Measurements from ENCODE around the gene FYN. TPM values are rescaled to one million over a fixed set of nuclear protein-coding genes. Genes with fewer than 3 reads are reported as not detected.

Gene FYN
- total and polyA plus RNA-seq, 10 of the 15 experiments (the other 5 are each of a cell fraction or from before 2014, with no cell fraction given), result 51.4 to 247 (median 138) TPM

DNA sequence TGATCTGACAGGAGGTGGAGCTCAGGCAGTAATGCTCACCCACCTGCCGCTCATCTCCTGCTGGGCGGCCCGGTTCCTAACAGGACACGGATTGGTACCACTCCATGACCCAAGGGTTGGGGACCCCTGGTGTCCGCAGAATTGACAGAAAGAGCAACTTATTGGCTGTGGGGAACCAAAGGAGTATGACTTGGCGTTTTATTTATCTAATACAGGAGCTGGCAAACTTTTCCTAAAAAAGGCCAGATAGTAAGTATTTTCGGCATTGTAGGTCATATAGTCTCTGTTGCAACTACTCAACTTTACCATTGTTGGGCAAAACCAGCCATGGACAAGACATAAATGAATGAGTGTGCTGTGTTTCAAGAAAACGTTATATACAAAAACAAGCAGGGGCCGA lies 223.2 kb downstream of the FYN start:
- Histone ChIP-seq H3K4me2 (ENCODE audit: control insufficient read depth, insufficient read depth) (no peak overlapping the region), H3K4me3 (no peak overlapping the region), H3K36me3 (ENCODE audit: control insufficient read depth in 2 of 2, insufficient read depth in 2 of 2, low read length in 1 of 2) (no peaks in the 10 kb centered on the region), H3K27me3 (replicated peaks in 1 of 2; ENCODE audit: control insufficient read depth in 2 of 2, insufficient read depth in 2 of 2, low read length in 1 of 2) (no peaks in the 10 kb centered on the region), H2AFZ (ENCODE audit: control insufficient read depth, low read depth, low read length) (no peak overlapping the region), H4K20me1 (ENCODE audit: control insufficient read depth, insufficient read depth) (no peaks in the 10 kb centered on the region), H3K9me3 (replicated peaks; ENCODE audit: control insufficient read depth, insufficient read depth, low read length) (no peaks in the 10 kb centered on the region), H3K9ac (ENCODE audit: control insufficient read depth, insufficient read depth, low read length) (no peak overlapping the region), H3K79me2 (ENCODE audit: control insufficient read depth, insufficient read depth, low read length) (no peaks in the 10 kb centered on the region), H3K4me1 (ENCODE audit: control insufficient read depth, insufficient read depth, low read length) (no peaks in the 10 kb centered on the region), H3K27ac (ENCODE audit: control insufficient read depth, insufficient read depth) (no peak overlapping the region)
- DNase-seq (ENCODE audit: low read depth, low spot score) (no peak), FAIRE-seq (no peak), ATAC-seq (no peak)
- ChIA-PET CTCF (interaction anchor here (0.7 kb wide), 1 partner anchor 343 kb away, joined by 3 read pairs; no protein-coding TSS in a partner anchor), RAD21 (ENCODE audit: unreplicated experiment) (no interaction called here), SMC1A (ENCODE audit: uncharacterized antibody, unreplicated experiment) (no interaction called here), POLR2A (no interaction called here)
- WGBS (ENCODE audit: insufficient coverage, insufficient replicate concordance, low lambda C conversion rate, missing lambda C conversion rate), result 65% methylated on average over 9 of the region's 9 CpGs
- no TSS peak for BruUV-seq (replicated peaks)
- in situ Hi-C loops (cut with MboI), result no loop called here
- intact Hi-C loops (cut with micrococcal nuclease; ENCODE audit: unreplicated experiment), result no loop called here
- TF ChIP-seq IKZF2 (IDR thresholded peaks at IDR 0.05) (no peak), GATAD2B (conservative IDR thresholded peaks at IDR 0.05; ENCODE audit: low read depth) (no peak), JUND (IDR thresholded peaks at IDR 0.05; ENCODE audit: low read depth, low read length) (no peak), MTA3 (IDR thresholded peaks at IDR 0.05; ENCODE audit: borderline replicate concordance, low read length) (no peak), ESRRA (IDR thresholded peaks at IDR 0.05; ENCODE audit: low read length) (no peak), PML (IDR thresholded peaks at IDR 0.05; ENCODE audit: low read length) (no peak)
- TF ChIP-seq, protein P1, sequence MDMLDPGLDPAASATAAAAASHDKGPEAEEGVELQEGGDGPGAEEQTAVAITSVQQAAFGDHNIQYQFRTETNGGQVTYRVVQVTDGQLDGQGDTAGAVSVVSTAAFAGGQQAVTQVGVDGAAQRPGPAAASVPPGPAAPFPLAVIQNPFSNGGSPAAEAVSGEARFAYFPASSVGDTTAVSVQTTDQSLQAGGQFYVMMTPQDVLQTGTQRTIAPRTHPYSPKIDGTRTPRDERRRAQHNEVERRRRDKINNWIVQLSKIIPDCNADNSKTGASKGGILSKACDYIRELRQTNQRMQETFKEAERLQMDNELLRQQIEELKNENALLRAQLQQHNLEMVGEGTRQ (IDR thresholded peaks at IDR 0.05; ENCODE audit: borderline replicate concordance, low read depth, low read length), result no peak

DNA sequence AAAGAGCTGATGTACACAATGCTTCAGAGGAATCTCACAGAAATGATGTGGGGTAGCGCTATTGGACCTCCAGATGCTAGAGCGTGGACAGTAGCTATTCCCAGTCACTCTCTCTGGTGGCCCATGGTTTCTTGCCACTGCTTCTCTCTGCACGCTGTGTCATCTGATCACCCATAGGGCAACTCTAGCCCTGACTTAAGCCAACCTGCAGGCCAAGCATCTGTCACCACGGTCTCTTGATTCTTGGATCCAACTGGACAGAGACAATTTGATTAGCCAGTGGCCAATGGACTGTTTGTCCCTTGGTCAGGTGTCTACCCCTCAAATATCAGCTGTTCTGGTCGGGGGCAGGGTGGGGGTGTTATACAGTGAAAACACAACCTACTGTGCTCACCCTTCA lies 225.2 kb downstream of the FYN start:
- no TSS peak for BruUV-seq (replicated peaks)
- RAD21 ChIA-PET (ENCODE audit: unreplicated experiment), result interaction anchor here (1.0 kb wide), 1 partner anchor 389 kb away, joined by 3 read pairs; a partner anchor contains a TSS
- no peaks in the 10 kb centered on the region for H3K27me3 ChIP-seq (replicated peaks in 1 of 2; ENCODE audit: control insufficient read depth in 2 of 2, insufficient read depth in 2 of 2, low read length in 1 of 2)
- H3K36me3 ChIP-seq (ENCODE audit: control insufficient read depth in 2 of 2, insufficient read depth in 2 of 2, low read length in 1 of 2), result no peaks in the 10 kb centered on the region
- SMC1A ChIA-PET (ENCODE audit: uncharacterized antibody, unreplicated experiment), result interaction anchor here (1.1 to 1.3 kb wide), 3 partner anchors 18 to 395 kb away, joined by 3 to 5 read pairs (median 4); no protein-coding TSS in a partner anchor
- H3K9me3 ChIP-seq (replicated peaks; ENCODE audit: control insufficient read depth, insufficient read depth, low read length), result no peaks in the 10 kb centered on the region
- H3K4me2 ChIP-seq (ENCODE audit: control insufficient read depth, insufficient read depth), result no peak overlapping the region
- CTCF ChIA-PET, result interaction anchor here (0.6 to 2.0 kb wide), 2 partner anchors 114 to 389 kb away, joined by 3 to 7 read pairs; a partner anchor contains a TSS
- H3K4me3 ChIP-seq, result no peak overlapping the region
- no peak overlapping the region for H3K27ac ChIP-seq (ENCODE audit: control insufficient read depth, insufficient read depth)
- intact Hi-C loops (cut with micrococcal nuclease; ENCODE audit: unreplicated experiment), result no loop called here
- no peaks in the 10 kb centered on the region for H3K79me2 ChIP-seq (ENCODE audit: control insufficient read depth, insufficient read depth, low read length)
- 24% methylated on average over 5 of the region's 5 CpGs for WGBS (ENCODE audit: insufficient coverage, insufficient replicate concordance, low lambda C conversion rate, missing lambda C conversion rate)
- no peak for FAIRE-seq
- H3K4me1 ChIP-seq (ENCODE audit: control insufficient read depth, insufficient read depth, low read length), result no peaks in the 10 kb centered on the region
- POLR2A ChIA-PET, result no interaction called here
- in situ Hi-C loops (cut with MboI), result no loop called here
- H2AFZ ChIP-seq (ENCODE audit: control insufficient read depth, low read depth, low read length), result no peak overlapping the region
- H3K9ac ChIP-seq (ENCODE audit: control insufficient read depth, insufficient read depth, low read length), result no peak overlapping the region
- H4K20me1 ChIP-seq (ENCODE audit: control insufficient read depth, insufficient read depth), result no peaks in the 10 kb centered on the region
- ATAC-seq, result no peak
- no peak for DNase-seq (ENCODE audit: low read depth, low spot score)
- TF ChIP-seq EZH2 (IDR thresholded peaks at IDR 0.05; ENCODE audit: borderline replicate concordance, control insufficient read depth, low read depth, low read length) (no peak), CBX5 (IDR thresholded peaks at IDR 0.05; ENCODE audit: low read depth) (no peak), STAT1 (conservative IDR thresholded peaks at IDR 0.05) (no peak), CBFB (IDR thresholded peaks at IDR 0.05; ENCODE audit: low read depth) (no peak), HDAC6 (IDR thresholded peaks at IDR 0.05; ENCODE audit: unreplicated experiment) (no peak)
- TF ChIP-seq, protein P2, sequence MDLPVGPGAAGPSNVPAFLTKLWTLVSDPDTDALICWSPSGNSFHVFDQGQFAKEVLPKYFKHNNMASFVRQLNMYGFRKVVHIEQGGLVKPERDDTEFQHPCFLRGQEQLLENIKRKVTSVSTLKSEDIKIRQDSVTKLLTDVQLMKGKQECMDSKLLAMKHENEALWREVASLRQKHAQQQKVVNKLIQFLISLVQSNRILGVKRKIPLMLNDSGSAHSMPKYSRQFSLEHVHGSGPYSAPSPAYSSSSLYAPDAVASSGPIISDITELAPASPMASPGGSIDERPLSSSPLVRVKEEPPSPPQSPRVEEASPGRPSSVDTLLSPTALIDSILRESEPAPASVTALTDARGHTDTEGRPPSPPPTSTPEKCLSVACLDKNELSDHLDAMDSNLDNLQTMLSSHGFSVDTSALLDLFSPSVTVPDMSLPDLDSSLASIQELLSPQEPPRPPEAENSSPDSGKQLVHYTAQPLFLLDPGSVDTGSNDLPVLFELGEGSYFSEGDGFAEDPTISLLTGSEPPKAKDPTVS (IDR thresholded peaks at IDR 0.05; ENCODE audit: low read depth, low read length), result no peak
- TF ChIP-seq, protein P3, sequence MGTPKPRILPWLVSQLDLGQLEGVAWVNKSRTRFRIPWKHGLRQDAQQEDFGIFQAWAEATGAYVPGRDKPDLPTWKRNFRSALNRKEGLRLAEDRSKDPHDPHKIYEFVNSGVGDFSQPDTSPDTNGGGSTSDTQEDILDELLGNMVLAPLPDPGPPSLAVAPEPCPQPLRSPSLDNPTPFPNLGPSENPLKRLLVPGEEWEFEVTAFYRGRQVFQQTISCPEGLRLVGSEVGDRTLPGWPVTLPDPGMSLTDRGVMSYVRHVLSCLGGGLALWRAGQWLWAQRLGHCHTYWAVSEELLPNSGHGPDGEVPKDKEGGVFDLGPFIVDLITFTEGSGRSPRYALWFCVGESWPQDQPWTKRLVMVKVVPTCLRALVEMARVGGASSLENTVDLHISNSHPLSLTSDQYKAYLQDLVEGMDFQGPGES (IDR thresholded peaks at IDR 0.05), result no peak
